ENCODE data around the gene NUCB1. TPM values are rescaled to one million over a fixed set of nuclear protein-coding genes. Genes with fewer than 3 reads are reported as not detected.
"Not testable (repeated sequence)": the region's sequence is repeated elsewhere in the genome, so short reads cannot be mapped to it uniquely, and the experiment has no call there.

The NUCB1 gene
- total and polyA plus RNA-seq, 7 donors: 49.9 to 143 (median 97.1) TPM

GRCh38 chr19:48868114-48868886 lies 31.8 kb upstream of the NUCB1 start, which contains the start of gene PLEKHA4:
TSS of gene PLEKHA4 (minus strand) at chr19:48868617. CDS start at chr19:48867620, 997 bp downstream.
- Histone ChIP-seq H3K27ac (peak within 1 kb of the TSS; percentile 79), H3K4me3 (peak within 1 kb of the TSS; percentile 54), H3K9me3 (no peaks in the 10 kb centered on the region), H3K4me1 (peaks cover 12% of the 10 kb centered on the region), H3K36me3 (ENCODE audit: insufficient read depth in 1 of 2, low read depth in 1 of 2) (peaks cover 0 to under 1% of the 10 kb centered on the region in 2 donors), H3K27me3 (ENCODE audit: insufficient read depth in 3 of 3, low read length in 2 of 3) (no peaks in the 10 kb centered on the region)
- WGBS, 3 donors: 14 to 31% (median 17%) methylated on average over 10 to 11 of the region's 11 CpGs
- DNase-seq: peak; percentile 85 to 88
- intact Hi-C loops (cut with DNase I): no loop called here
- no peak for TF ChIP-seq CTCF (IDR thresholded peaks at IDR 0.05)
- ATAC-seq: peak in 2 of 4 donors; percentile 21 to 35

- Histone ChIP-seq H3K36me3 (ENCODE audit: insufficient read depth in 1 of 2, low read depth in 1 of 2) (peaks cover 0 to 18% of the 10 kb centered on the region in 2 donors), H3K9me3 (no peaks in the 10 kb centered on the region), H3K27ac (no peak overlapping the region), H3K4me1 (peaks cover 19% of the 10 kb centered on the region), H3K4me3 (no peak overlapping the region), H3K27me3 (ENCODE audit: insufficient read depth in 3 of 3, low read length in 2 of 3) (no peaks in the 10 kb centered on the region)
- TF ChIP-seq CTCF (IDR thresholded peaks at IDR 0.05): no peak
- intact Hi-C loops (cut with DNase I): loop anchor here in 1 of 2 donors (5.0 kb wide), 1 partner anchor 97 kb away; the partner anchor contains the start of gene FTL
- ATAC-seq: no peak
- no peak for DNase-seq
- WGBS, 3 donors: 94 to 97% (median 96%) methylated on average over 9 of the region's 9 CpGs
Measured at GRCh38 chr19:48870048-48870447, 30.1 kb upstream of the NUCB1 start.

- not testable (repeated sequence) for H3K27me3 ChIP-seq (ENCODE audit: insufficient read depth in 3 of 3, low read length in 2 of 3); ATAC-seq; H3K9me3 ChIP-seq; DNase-seq
- WGBS, 3 donors: 81 to 87% (median 82%) methylated on average over 24 to 31 of the region's 31 CpGs
- Histone ChIP-seq H3K36me3 (ENCODE audit: insufficient read depth in 1 of 2, low read depth in 1 of 2) (peaks cover 0 to 33% of the 10 kb centered on the region in 2 donors), H3K4me3 (peak overlapping the region; percentile 99), H3K4me1 (peaks cover 31% of the 10 kb centered on the region), H3K27ac (peak overlapping the region; percentile 100)
- intact Hi-C loops (cut with DNase I): loop anchor here in 1 of 2 donors (5.0 kb wide), 1 partner anchor 96 kb away; the partner anchor contains the start of gene FTL
Measured at GRCh38 chr19:48871471-48872181, 28.5 kb upstream of the NUCB1 start.

- H3K36me3 ChIP-seq (ENCODE audit: insufficient read depth in 1 of 2, low read depth in 1 of 2): peaks cover 0 to 40% of the 10 kb centered on the region in 2 donors
- H3K4me3 ChIP-seq: peak within 1 kb of the TSS; percentile 99
- H3K4me1 ChIP-seq: peaks cover 38% of the 10 kb centered on the region
- 0% methylated on average over 53 of the region's 53 CpGs for WGBS, 3 donors
- TF ChIP-seq CTCF (IDR thresholded peaks at IDR 0.05): peak; percentile 20
- H3K27ac ChIP-seq: peak within 1 kb of the TSS; percentile 100
- intact Hi-C loops (cut with DNase I): loop anchor here in 1 of 2 donors (5.0 kb wide), 1 partner anchor 95 kb away; the partner anchor contains the start of gene FTL
- H3K27me3 ChIP-seq (ENCODE audit: insufficient read depth in 3 of 3, low read length in 2 of 3): no peaks in the 10 kb centered on the region
- peak; percentile 97 to 99 for DNase-seq
- ATAC-seq: peak; percentile 69 to 77 (median 74)
- H3K9me3 ChIP-seq: no peaks in the 10 kb centered on the region
Measured at GRCh38 chr19:48872182-48872883, 27.8 kb upstream of the NUCB1 start, which contains the start of gene PPP1R15A. TSS of gene PPP1R15A (plus strand) at chr19:48872421. CDS start at chr19:48873234, 813 bp downstream.

Data from psoas muscle (tissue), 8 donors.